ENCODE measurements around the gene HOXD4. TPM values are rescaled to one million over a fixed set of nuclear protein-coding genes. Genes with fewer than 3 reads are reported as not detected.

HOXD4 gene
- total and polyA plus RNA-seq, 3 experiments from 2014 or later: not detected

GRCh38 chr2:176105730-176106580 is 45.4 kb upstream of the HOXD4 start:
- no peak for DNase-seq
- H3K4me1 ChIP-seq (ENCODE audit: insufficient read depth, low read length): no peaks in the 10 kb centered on the region
- H3K4me3 ChIP-seq (ENCODE audit: low read length): no peak overlapping the region
- peaks cover 82 to 89% of the 10 kb centered on the region in 2 donors for H3K27me3 Mint-ChIP-seq
- H3K36me3 ChIP-seq (ENCODE audit: insufficient read depth, low read length): no peaks in the 10 kb centered on the region
- H3K36me3 Mint-ChIP-seq: no peaks in the 10 kb centered on the region
- peaks cover 0 to 24% (median 8%) of the 10 kb centered on the region in 5 donors for H3K9me3 Mint-ChIP-seq
- H3K4me3 Mint-ChIP-seq: peak overlapping the region; percentile 11 to 78 (median 55)
- no peak overlapping the region for H3K27ac ChIP-seq (ENCODE audit: low read depth, low read length)
- CTCF ChIA-PET: no interaction called here
- peaks cover 17 to 31% (median 18%) of the 10 kb centered on the region in 3 donors for H3K4me1 Mint-ChIP-seq
- H3K9me3 ChIP-seq (ENCODE audit: low read length): no peaks in the 10 kb centered on the region
- POLR2A ChIA-PET: no interaction called here
- peaks cover 78% of the 10 kb centered on the region for H3K27me3 ChIP-seq (ENCODE audit: insufficient read depth, low read length, poor library complexity, severe bottlenecking)
- peak overlapping the region in 5 of 8 donors; percentile 21 to 89 (median 77) for H3K27ac Mint-ChIP-seq

- Histone ChIP-seq H3K4me3 (ENCODE audit: low read length) (no peak within 1 kb of the TSS), H3K9me3 (ENCODE audit: low read length) (no peaks in the 10 kb centered on the region), H3K27me3 (ENCODE audit: insufficient read depth, low read length, poor library complexity, severe bottlenecking) (peaks cover 78% of the 10 kb centered on the region), H3K36me3 (ENCODE audit: insufficient read depth, low read length) (no peaks in the 10 kb centered on the region), H3K27ac (ENCODE audit: low read depth, low read length) (no peak within 1 kb of the TSS), H3K4me1 (ENCODE audit: insufficient read depth, low read length) (no peaks in the 10 kb centered on the region)
- DNase-seq: no peak
- Mint-ChIP-seq H3K4me3 (peak within 1 kb of the TSS; percentile 32 to 78 (median 58)), H3K36me3 (no peaks in the 10 kb centered on the region), H3K27ac (peak within 1 kb of the TSS in 4 of 8 donors; percentile 70 to 89 (median 81)), H3K9me3 (peaks cover 0 to 30% (median 8%) of the 10 kb centered on the region in 5 donors), H3K27me3 (peaks cover 82 to 89% of the 10 kb centered on the region in 2 donors), H3K4me1 (peaks cover 18 to 31% (median 25%) of the 10 kb centered on the region in 3 donors)
- CTCF ChIA-PET: no interaction called here
- POLR2A ChIA-PET: no interaction called here
Observed at GRCh38 chr2:176106581-176107539, 44.5 kb upstream of the HOXD4 start, which contains the start of gene HOXD11. HOXD11 (plus strand) TSS chr2:176107280; CDS start chr2:176107356, 76 bp downstream.

- H3K9me3 ChIP-seq (ENCODE audit: low read length): no peaks in the 10 kb centered on the region
- H3K4me1 ChIP-seq (ENCODE audit: insufficient read depth, low read length): no peaks in the 10 kb centered on the region
- H3K36me3 ChIP-seq (ENCODE audit: insufficient read depth, low read length): no peaks in the 10 kb centered on the region
- H3K9me3 Mint-ChIP-seq: peaks cover 0 to 31% (median 8%) of the 10 kb centered on the region in 5 donors
- peaks cover 79% of the 10 kb centered on the region for H3K27me3 ChIP-seq (ENCODE audit: insufficient read depth, low read length, poor library complexity, severe bottlenecking)
- no peak for DNase-seq
- ChIA-PET CTCF (no interaction called here), POLR2A (no interaction called here)
- peaks cover 18 to 31% (median 26%) of the 10 kb centered on the region in 3 donors for H3K4me1 Mint-ChIP-seq
- no peak overlapping the region for H3K27ac Mint-ChIP-seq
- H3K4me3 Mint-ChIP-seq: peak overlapping the region in 1 of 7 donors; percentile 29
- no peaks in the 10 kb centered on the region for H3K36me3 Mint-ChIP-seq
- H3K27me3 Mint-ChIP-seq: peaks cover 83 to 89% of the 10 kb centered on the region in 2 donors
- H3K27ac ChIP-seq (ENCODE audit: low read depth, low read length): no peak overlapping the region
- no peak overlapping the region for H3K4me3 ChIP-seq (ENCODE audit: low read length)
Observed at GRCh38 chr2:176107731-176108181, 43.6 kb upstream of the HOXD4 start.

- H3K4me3 ChIP-seq (ENCODE audit: low read length): no peak overlapping the region
Observed at GRCh38 chr2:176109192-176109901, 42.0 kb upstream of the HOXD4 start.

GRCh38 chr2:176109946-176110345 is 41.4 kb upstream of the HOXD4 start:
- H3K4me3 Mint-ChIP-seq: peak overlapping the region in 2 of 7 donors; percentile 12 to 29
- no peak overlapping the region for H3K27ac ChIP-seq (ENCODE audit: low read depth, low read length)
- no peaks in the 10 kb centered on the region for H3K9me3 ChIP-seq (ENCODE audit: low read length)
- peak overlapping the region in 2 of 8 donors; percentile 57 to 84 for H3K27ac Mint-ChIP-seq
- H3K36me3 Mint-ChIP-seq: no peaks in the 10 kb centered on the region
- H3K36me3 ChIP-seq (ENCODE audit: insufficient read depth, low read length): no peaks in the 10 kb centered on the region
- DNase-seq: no peak
- H3K27me3 Mint-ChIP-seq: peaks cover 81 to 89% of the 10 kb centered on the region in 2 donors
- CTCF ChIA-PET: interaction anchor here (0.9 to 2.1 kb wide), 4 partner anchors 12 to 444 kb away, joined by 3 to 9 read pairs (median 4); no protein-coding TSS in a partner anchor
- H3K4me1 ChIP-seq (ENCODE audit: insufficient read depth, low read length): no peaks in the 10 kb centered on the region
- peaks cover 81% of the 10 kb centered on the region for H3K27me3 ChIP-seq (ENCODE audit: insufficient read depth, low read length, poor library complexity, severe bottlenecking)
- POLR2A ChIA-PET: no interaction called here
- no peak overlapping the region for H3K4me3 ChIP-seq (ENCODE audit: low read length)
- H3K9me3 Mint-ChIP-seq: peaks cover 0 to 32% (median 8%) of the 10 kb centered on the region in 5 donors
- peaks cover 17 to 29% (median 26%) of the 10 kb centered on the region in 3 donors for H3K4me1 Mint-ChIP-seq

More at GRCh38 chr2:176109192-176109901, 42.0 kb upstream of the HOXD4 start:
- ChIA-PET CTCF (interaction anchor here (1.5 to 2.1 kb wide), 2 partner anchors 18 to 24 kb away, joined by 4 to 9 read pairs; no protein-coding TSS in a partner anchor), POLR2A (no interaction called here)
- H3K27ac ChIP-seq (ENCODE audit: low read depth, low read length): no peak overlapping the region
- peak overlapping the region in 4 of 7 donors; percentile 19 to 43 (median 34) for H3K4me3 Mint-ChIP-seq
- H3K4me1 Mint-ChIP-seq: peaks cover 18 to 31% (median 26%) of the 10 kb centered on the region in 3 donors
- peaks cover 0 to 33% (median 8%) of the 10 kb centered on the region in 5 donors for H3K9me3 Mint-ChIP-seq
- no peaks in the 10 kb centered on the region for H3K36me3 Mint-ChIP-seq
- no peaks in the 10 kb centered on the region for H3K36me3 ChIP-seq (ENCODE audit: insufficient read depth, low read length)
- peaks cover 81% of the 10 kb centered on the region for H3K27me3 ChIP-seq (ENCODE audit: insufficient read depth, low read length, poor library complexity, severe bottlenecking)
- no peaks in the 10 kb centered on the region for H3K9me3 ChIP-seq (ENCODE audit: low read length)
- H3K4me1 ChIP-seq (ENCODE audit: insufficient read depth, low read length): no peaks in the 10 kb centered on the region
- peaks cover 84 to 89% of the 10 kb centered on the region in 2 donors for H3K27me3 Mint-ChIP-seq
- H3K27ac Mint-ChIP-seq: peak overlapping the region in 4 of 8 donors; percentile 22 to 84 (median 58)
- no peak for DNase-seq

GRCh38 chr2:176110415-176111308 is 40.7 kb upstream of the HOXD4 start:
- ChIA-PET POLR2A (no interaction called here), CTCF (interaction anchor here (0.9 to 2.1 kb wide), 6 partner anchors 8 to 443 kb away, joined by 3 to 9 read pairs (median 4); no protein-coding TSS in a partner anchor)
- no peak overlapping the region for H3K4me3 ChIP-seq (ENCODE audit: low read length)
- H3K27me3 ChIP-seq (ENCODE audit: insufficient read depth, low read length, poor library complexity, severe bottlenecking): peaks cover 81% of the 10 kb centered on the region
- Mint-ChIP-seq H3K4me1 (peaks cover 16 to 26% (median 24%) of the 10 kb centered on the region in 3 donors), H3K4me3 (peak overlapping the region in 1 of 7 donors; percentile 29), H3K36me3 (no peaks in the 10 kb centered on the region), H3K9me3 (peaks cover 0 to 31% (median 8%) of the 10 kb centered on the region in 5 donors), H3K27me3 (peaks cover 84 to 87% of the 10 kb centered on the region in 2 donors), H3K27ac (peak overlapping the region in 2 of 8 donors; percentile 34 to 84)
- no peak overlapping the region for H3K27ac ChIP-seq (ENCODE audit: low read depth, low read length)
- no peaks in the 10 kb centered on the region for H3K36me3 ChIP-seq (ENCODE audit: insufficient read depth, low read length)
- H3K9me3 ChIP-seq (ENCODE audit: low read length): no peaks in the 10 kb centered on the region
- no peak for DNase-seq
- no peaks in the 10 kb centered on the region for H3K4me1 ChIP-seq (ENCODE audit: insufficient read depth, low read length)
